Upper lobe of right lung (tissue), 1 donor: ENCODE results near the gene L3MBTL2. TPM values are rescaled to one million over a fixed set of nuclear protein-coding genes. Genes with fewer than 3 reads are reported as not detected.
"Not testable (repeated sequence)": the region's sequence is repeated elsewhere in the genome, so short reads cannot be mapped to it uniquely, and the experiment has no call there.

Experiments
- ATAC-seq: fragments of 200-7000 bp; cut with Tn5 transposase; one replicate; pipeline ENCODE4 v1.9.1; 2020; ENCODE audit warnings: mild to moderate bottlenecking, moderate library complexity
- DNase-seq: peaks from one replicate; pipeline ENCODE4 v3.0.0-alpha.2; 2020
- H3K27ac ChIP-seq: fragments of 200-600 bp; one replicate; pipeline ENCODE4 v1.8.0; 2022
- H3K27me3 ChIP-seq: fragments of 200-600 bp; one replicate; pipeline ENCODE4 v1.8.0; 2022; ENCODE audit warnings: mild to moderate bottlenecking
- H3K36me3 ChIP-seq: fragments of 200-600 bp; one replicate; pipeline ENCODE4 v1.8.0; 2022
- H3K4me1 ChIP-seq: fragments of 200-600 bp; one replicate; pipeline ENCODE4 v1.8.0; 2022
- H3K4me3 ChIP-seq: fragments of 200-600 bp; one replicate; pipeline ENCODE4 v1.8.0; 2022; ENCODE audit warnings: mild to moderate bottlenecking
- H3K9me3 ChIP-seq: fragments of 200-600 bp; one replicate; pipeline ENCODE4 v1.8.0; 2022
- intact Hi-C: fragments of 100-400 bp; cut with DNase I; formaldehyde crosslinking; loops from one replicate; pipeline ENCODE4 v1.11.0; 2022
- total RNA-seq: library from RNA; stranded (reverse); fragmentation: NEBNext Ultra II Directional; extraction: Animal tissue kit (Norgen Biotek cat#: 25700); gene quantifications from one replicate; pipeline ENCODE4 v1.2.1, GENCODE V29; 2021
- TF ChIP-seq, protein P1 (sequence below): fragments of 200-600 bp; IDR thresholded peaks from one replicate; pipeline ENCODE4 v1.8.0; 2022; ENCODE audit warnings: antibody characterized with exemption
- donor health status: DM: no; HTN: yes; CAD: no; lungs with severe emphysema.

Gene L3MBTL2
- total RNA-seq, 1 donor from 2014 or later: 24.0 TPM

DNA sequence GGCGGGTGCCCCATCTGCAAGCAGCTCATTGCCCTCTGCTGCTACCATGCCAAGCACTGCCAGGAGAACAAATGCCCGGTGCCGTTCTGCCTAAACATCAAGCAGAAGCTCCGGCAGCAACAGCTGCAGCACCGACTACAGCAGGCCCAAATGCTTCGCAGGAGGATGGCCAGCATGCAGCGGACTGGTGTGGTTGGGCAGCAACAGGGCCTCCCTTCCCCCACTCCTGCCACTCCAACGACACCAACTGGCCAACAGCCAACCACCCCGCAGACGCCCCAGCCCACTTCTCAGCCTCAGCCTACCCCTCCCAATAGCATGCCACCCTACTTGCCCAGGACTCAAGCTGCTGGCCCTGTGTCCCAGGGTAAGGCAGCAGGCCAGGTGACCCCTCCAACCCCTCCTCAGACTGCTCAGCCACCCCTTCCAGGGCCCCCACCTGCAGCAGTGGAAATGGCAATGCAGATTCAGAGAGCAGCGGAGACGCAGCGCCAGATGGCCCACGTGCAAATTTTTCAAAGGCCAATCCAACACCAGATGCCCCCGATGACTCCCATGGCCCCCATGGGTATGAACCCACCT is 28.0 kb upstream of the L3MBTL2 start:
- Histone ChIP-seq H3K27me3 (no peaks in the 10 kb centered on the region), H3K36me3 (peaks cover 73% of the 10 kb centered on the region), H3K4me3 (no peak overlapping the region), H3K4me1 (peaks cover 8% of the 10 kb centered on the region), H3K27ac (no peak overlapping the region), H3K9me3 (no peaks in the 10 kb centered on the region)
- ATAC-seq (peak; percentile 4), DNase-seq (no peak)
- TF ChIP-seq, protein P1, sequence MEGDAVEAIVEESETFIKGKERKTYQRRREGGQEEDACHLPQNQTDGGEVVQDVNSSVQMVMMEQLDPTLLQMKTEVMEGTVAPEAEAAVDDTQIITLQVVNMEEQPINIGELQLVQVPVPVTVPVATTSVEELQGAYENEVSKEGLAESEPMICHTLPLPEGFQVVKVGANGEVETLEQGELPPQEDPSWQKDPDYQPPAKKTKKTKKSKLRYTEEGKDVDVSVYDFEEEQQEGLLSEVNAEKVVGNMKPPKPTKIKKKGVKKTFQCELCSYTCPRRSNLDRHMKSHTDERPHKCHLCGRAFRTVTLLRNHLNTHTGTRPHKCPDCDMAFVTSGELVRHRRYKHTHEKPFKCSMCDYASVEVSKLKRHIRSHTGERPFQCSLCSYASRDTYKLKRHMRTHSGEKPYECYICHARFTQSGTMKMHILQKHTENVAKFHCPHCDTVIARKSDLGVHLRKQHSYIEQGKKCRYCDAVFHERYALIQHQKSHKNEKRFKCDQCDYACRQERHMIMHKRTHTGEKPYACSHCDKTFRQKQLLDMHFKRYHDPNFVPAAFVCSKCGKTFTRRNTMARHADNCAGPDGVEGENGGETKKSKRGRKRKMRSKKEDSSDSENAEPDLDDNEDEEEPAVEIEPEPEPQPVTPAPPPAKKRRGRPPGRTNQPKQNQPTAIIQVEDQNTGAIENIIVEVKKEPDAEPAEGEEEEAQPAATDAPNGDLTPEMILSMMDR: no peak
- intact Hi-C loops: no loop called here

DNA sequence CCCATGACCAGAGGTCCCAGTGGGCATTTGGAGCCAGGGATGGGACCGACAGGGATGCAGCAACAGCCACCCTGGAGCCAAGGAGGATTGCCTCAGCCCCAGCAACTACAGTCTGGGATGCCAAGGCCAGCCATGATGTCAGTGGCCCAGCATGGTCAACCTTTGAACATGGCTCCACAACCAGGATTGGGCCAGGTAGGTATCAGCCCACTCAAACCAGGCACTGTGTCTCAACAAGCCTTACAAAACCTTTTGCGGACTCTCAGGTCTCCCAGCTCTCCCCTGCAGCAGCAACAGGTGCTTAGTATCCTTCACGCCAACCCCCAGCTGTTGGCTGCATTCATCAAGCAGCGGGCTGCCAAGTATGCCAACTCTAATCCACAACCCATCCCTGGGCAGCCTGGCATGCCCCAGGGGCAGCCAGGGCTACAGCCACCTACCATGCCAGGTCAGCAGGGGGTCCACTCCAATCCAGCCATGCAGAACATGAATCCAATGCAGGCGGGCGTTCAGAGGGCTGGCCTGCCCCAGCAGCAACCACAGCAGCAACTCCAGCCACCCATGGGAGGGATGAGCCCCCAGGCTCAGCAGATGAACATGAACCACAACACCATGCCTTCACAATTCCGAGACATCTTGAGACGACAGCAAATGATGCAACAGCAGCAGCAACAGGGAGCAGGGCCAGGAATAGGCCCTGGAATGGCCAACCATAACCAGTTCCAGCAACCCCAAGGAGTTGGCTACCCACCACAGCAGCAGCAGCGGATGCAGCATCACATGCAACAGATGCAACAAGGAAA is 27.3 kb upstream of the L3MBTL2 start:
- H3K4me3 ChIP-seq: no peak overlapping the region
- intact Hi-C loops: no loop called here
- TF ChIP-seq, protein P1: no peak
- H3K27ac ChIP-seq: no peak overlapping the region
- H3K36me3 ChIP-seq: peaks cover 66% of the 10 kb centered on the region
- peaks cover 4% of the 10 kb centered on the region for H3K4me1 ChIP-seq
- ATAC-seq (no peak), DNase-seq (no peak)
- no peaks in the 10 kb centered on the region for H3K27me3 ChIP-seq
- H3K9me3 ChIP-seq: no peaks in the 10 kb centered on the region

DNA sequence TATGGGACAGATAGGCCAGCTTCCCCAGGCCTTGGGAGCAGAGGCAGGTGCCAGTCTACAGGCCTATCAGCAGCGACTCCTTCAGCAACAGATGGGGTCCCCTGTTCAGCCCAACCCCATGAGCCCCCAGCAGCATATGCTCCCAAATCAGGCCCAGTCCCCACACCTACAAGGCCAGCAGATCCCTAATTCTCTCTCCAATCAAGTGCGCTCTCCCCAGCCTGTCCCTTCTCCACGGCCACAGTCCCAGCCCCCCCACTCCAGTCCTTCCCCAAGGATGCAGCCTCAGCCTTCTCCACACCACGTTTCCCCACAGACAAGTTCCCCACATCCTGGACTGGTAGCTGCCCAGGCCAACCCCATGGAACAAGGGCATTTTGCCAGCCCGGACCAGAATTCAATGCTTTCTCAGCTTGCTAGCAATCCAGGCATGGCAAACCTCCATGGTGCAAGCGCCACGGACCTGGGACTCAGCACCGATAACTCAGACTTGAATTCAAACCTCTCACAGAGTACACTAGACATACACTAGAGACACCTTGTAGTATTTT is 26.6 kb upstream of the L3MBTL2 start:
- peaks cover 59% of the 10 kb centered on the region for H3K36me3 ChIP-seq

DNA sequence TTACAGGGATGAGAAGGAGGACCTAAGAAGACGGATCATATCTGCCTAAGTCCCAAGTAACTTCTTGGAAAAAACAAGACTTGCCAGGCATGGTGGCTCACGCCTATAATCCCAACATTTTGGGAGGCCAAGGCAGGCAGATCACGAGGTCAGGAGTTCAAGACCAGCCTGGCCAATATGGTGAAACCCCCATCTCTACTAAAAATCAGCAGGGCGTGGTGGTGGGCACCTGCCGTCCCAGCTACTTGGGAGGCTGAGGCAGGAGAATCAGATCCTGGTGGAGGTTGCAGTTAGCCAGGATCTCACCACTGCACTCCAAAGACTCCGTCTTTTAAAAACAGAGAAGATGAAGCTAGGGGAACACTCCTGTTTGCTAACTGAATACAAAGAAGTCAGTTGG is 24.8 kb upstream of the L3MBTL2 start:
- ATAC-seq, H3K9me3 ChIP-seq, H3K4me3 ChIP-seq, H3K27ac ChIP-seq, H3K27me3 ChIP-seq, DNase-seq, H3K4me1 ChIP-seq, intact Hi-C loops: not testable (repeated sequence)
- H3K36me3 ChIP-seq: peaks cover 40% of the 10 kb centered on the region

More for the DNA sequence above, 26.6 kb upstream of the L3MBTL2 start:
- ATAC-seq: peak; percentile 9
- DNase-seq: no peak
- Histone ChIP-seq H3K27ac (no peak overlapping the region), H3K4me1 (peaks cover 4% of the 10 kb centered on the region), H3K9me3 (no peaks in the 10 kb centered on the region), H3K27me3 (no peaks in the 10 kb centered on the region), H3K4me3 (no peak overlapping the region)
- intact Hi-C loops: no loop called here
- TF ChIP-seq, protein P1: no peak

DNA sequence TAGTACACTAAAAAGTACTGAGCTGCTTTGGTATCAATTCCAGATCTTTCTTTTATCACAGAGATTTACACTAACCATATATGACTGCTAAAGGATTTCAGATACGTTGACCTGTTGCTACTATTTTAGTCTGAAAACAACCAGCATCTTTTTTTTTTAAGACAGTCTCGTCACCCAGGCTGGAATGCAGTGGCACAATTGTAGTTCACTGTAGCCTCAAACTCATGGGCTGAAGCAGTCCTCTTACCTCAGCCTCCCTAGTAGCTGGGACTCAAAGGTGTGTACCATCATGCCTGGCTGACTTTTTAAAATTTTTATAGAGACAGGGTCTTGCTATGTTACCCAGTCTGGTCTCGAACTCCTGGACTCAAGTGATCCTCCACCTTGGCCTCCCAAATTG is 24.2 kb upstream of the L3MBTL2 start:
- no peak for DNase-seq
- TF ChIP-seq, protein P1: no peak
- Histone ChIP-seq H3K9me3 (no peaks in the 10 kb centered on the region), H3K36me3 (peaks cover 35% of the 10 kb centered on the region), H3K27ac (no peak overlapping the region), H3K4me1 (peaks cover 4% of the 10 kb centered on the region), H3K4me3 (no peak overlapping the region), H3K27me3 (no peaks in the 10 kb centered on the region)
- intact Hi-C loops: no loop called here
- ATAC-seq: no peak
